Stimulated activated CD8-positive, alpha-beta memory T cell treated with anti-CD3 and anti-CD28 coated beads, Interleukin-7, amount 100 ng/mL, for 48 hours (primary cell): ENCODE data around the gene RAB25.
"Not testable (repeated sequence)": the region's sequence is repeated elsewhere in the genome, so short reads cannot be mapped to it uniquely, and the experiment has no call there.

Experiments used
- DNase-seq, 2 donors: peaks; one replicate each; pipeline ENCODE4 v3.0.0-alpha.2; 2020; ENCODE audit warnings: low read depth in 1 of 2; ENCODE audit errors: extremely low read depth in 1 of 2

The RAB25 gene

GRCh38 chr1:156054500-156055280 is 6.3 kb upstream of the RAB25 start, which contains the start of gene LAMTOR2:
TSS of gene LAMTOR2 (plus strand) at chr1:156054782. CDS start at chr1:156054890, 108 bp downstream.
- DNase-seq = peak; percentile 93 to 96

GRCh38 chr1:156055281-156056048 is 5.5 kb upstream of the RAB25 start:
- DNase-seq = no peak

- DNase-seq = no peak
These were observed 4.6 kb upstream of the RAB25 start for GRCh38 chr1:156056326-156056849.

DNA sequence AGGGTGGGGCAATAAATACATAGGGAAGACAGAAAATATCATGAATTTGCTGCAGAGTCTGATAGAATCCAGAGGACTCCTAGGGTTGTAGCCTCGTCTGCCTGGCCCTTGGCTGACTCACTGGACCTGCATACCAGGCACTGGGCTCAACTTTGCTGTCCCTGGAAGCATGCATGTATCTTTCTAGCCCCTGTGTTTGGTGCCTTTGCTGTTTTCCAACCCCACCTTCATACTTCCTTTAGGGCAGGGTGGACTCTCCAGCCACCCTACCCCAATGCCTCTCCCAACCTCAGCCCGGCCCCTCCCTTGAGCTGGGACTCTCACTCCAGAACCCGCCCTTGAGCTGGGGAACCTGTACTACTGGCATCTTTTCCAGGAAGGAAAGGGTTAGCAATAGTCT is 1.2 kb downstream of the RAB25 start:
- no peak for DNase-seq

- no peak for DNase-seq
These were observed 3.0 kb downstream of the RAB25 start for GRCh38 chr1:156063997-156064285.

DNA sequence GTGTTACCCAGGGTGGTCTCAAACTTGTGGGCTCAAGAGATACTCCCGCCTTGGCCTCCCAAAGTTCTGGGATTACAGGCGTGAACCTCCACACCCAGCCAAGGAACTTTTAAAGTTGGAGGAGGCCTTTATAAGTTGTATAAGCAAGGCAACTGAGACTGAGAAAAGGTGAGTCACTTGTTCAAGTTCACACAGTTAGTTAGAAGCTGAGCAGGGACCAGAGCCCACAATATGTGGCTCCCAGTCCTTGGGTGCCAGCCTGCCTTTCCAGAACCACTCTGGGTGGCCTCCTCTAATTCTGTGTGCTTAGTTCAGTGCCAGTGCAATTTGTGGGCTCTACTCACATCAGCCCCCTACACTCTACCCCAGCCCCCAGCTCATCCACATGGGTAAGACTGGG is 3.7 kb downstream of the RAB25 start:
- no peak for DNase-seq

DNA sequence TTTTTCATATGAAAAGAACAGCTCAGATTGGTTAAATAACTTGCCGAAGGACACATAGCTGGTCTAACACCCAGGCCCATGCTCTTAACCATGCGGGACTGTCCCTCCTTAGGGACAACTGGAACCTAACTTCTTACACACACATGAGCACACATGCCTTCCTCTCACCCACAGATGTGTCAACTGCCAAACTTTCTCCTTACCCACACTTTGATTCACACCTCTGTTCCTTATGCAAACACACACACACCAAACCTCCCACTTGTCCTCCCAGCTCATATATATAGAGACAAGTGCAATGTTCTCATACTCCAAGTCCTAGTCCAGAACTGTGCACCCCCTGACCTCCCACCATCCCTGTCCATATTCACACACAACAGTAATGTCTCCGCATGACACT is 4.3 kb downstream of the RAB25 start:
- DNase-seq = no peak

DNA sequence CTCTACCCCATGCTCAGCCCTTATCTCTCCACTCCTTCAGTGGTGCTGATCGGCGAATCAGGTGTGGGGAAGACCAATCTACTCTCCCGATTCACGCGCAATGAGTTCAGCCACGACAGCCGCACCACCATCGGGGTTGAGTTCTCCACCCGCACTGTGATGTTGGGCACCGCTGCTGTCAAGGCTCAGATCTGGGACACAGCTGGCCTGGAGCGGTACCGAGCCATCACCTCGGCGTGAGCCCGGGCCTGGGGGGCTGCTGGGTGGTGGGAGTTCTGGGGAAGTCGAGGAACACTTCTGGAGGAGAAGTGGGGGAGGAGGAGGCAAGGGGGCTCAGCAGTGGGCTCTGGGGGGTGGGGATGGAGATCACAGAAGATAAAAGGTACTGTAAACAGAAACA is 4.9 kb downstream of the RAB25 start:
- no peak for DNase-seq

GRCh38 chr1:156067262-156067661 is 6.3 kb downstream of the RAB25 start:
- no peak for DNase-seq

- DNase-seq = no peak
These were observed 8.8 kb downstream of the RAB25 start for GRCh38 chr1:156069490-156070455.

DNA sequence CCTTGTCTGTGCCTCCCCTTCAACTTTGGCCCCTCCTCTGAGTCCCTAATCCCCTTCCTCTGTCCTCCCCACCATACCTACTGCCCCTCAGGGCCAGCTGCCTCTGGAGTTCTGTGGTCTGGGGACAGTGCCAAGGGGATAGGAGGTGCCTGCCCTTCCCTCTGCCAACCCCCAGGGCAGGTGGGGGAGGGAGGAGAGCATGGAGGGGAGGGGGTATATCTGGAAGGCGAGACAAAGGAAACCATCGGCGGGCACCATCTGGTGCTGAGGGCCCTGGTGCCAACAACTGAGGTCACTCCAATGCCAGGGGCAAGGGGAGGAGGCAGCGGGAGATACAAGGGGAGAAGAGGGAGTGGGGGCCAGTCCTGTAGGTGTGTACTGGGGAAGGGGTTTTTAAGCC is 9.6 kb downstream of the RAB25 start:
- DNase-seq = no peak

DNA sequence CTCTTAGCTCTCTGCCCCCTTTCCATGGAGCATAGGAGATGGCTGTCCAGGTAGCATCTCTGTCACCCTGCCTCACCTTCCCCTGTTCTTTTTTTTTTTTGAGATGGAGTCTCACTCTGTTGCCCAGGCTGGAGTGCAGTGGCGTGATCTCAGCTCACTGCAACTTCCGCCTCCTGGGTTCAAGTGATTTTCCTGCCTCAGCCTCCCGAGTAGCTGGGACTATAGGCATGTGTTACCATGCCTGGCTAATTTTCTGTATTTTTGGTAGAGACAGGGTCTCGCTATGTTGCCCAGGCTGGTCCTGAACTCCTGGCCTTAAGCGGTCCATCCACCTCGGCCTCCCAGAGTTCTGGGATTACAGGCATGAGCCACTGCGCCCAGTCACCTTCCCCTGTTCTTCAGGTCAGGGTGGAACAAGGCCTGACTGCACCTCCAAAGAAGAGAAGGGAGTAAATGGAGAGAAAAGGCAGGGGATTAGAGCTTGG is 10.4 kb downstream of the RAB25 start:
- DNase-seq = not testable (repeated sequence)

DNA sequence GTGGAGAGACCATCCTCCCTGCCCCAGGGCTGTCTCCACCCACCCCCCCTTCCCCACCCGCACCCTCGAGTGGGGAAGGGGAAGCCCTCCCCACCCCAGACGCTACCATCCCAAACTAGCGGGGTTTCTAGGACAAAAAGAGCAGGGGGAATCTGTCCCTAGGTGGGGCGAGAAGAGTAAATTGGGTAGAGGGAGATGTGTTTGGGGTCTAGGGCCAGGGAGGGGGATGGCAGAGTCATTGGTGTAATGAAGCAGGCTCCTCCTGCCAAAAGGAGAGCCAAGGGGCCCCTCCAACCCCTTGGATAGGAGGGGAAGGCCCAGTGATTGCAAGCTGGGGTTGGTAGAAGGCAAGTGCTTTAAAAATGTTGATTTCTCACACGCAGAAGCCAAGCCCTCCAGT is 11.3 kb downstream of the RAB25 start:
- no peak for DNase-seq

DNA sequence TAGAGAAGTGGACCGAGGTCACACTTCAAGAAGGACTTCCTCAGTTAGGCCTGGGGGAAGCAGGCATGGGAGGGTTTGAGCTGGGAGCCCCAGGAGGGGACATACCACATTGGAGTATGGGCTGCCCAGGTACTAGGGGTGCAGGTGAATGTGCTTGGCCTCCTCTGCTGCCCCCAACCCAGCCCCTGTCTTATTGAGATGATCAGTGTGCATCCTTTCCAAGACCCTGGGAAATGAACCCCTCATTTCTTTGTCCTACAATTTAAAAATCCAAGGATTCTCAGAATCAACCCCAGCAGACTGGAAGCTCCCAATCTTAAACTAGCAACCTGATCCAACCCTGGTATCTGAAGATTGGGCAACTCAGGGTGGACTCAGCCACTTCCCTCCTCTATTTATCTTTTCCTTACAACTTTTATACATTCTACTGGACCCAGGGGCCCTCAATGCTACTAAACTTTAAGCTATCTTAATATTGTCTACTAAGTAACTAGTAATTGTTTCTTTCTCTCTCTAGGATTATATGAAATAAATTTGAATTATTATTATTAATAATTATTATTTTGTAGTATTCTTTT is 12.2 kb downstream of the RAB25 start:
- no peak for DNase-seq

DNA sequence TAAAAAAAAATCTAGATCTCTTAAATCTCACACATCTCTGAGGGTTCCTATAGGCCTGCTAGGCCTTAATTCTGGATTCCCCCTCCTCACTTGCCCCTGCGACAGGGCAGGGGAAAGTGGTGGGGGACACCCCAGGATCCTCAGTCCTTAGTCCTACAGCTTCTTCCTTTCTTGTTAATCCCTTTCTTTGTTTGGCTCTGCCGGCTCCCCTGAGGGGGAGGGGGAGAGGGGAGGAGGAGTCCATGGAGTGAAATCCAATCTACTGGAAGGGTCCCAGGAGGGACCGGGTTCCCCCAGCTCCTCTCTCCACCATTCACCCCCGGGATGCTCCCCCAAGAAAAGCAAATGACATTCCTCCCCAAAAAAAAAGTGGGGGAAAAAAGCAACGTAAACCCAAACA is 12.8 kb downstream of the RAB25 start:
- no peak for DNase-seq

DNA sequence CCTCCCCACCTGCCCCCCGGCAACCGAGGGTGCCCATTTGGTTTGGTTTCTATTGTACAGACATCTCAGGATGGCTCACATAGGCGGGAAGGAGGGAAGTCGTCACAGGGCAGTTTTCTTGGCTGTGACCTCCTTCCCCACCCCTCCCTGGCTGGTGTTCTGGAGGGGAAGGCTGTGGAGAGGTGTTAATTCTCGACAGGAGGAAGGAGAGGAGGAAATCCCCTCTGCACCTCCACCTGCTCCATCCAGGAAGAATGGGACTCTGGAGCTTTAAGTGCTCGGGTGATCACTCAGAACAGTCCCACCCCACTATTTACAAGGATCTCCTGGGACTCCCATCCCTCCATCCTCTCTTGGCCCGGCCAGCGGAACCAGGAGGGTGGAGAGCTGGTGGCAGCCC is 13.7 kb downstream of the RAB25 start:
- DNase-seq = no peak

- DNase-seq = no peak
These were observed 14.2 kb downstream of the RAB25 start for GRCh38 chr1:156075162-156075561.

- DNase-seq = no peak
These were observed 14.8 kb downstream of the RAB25 start for GRCh38 chr1:156075775-156076204.

DNA sequence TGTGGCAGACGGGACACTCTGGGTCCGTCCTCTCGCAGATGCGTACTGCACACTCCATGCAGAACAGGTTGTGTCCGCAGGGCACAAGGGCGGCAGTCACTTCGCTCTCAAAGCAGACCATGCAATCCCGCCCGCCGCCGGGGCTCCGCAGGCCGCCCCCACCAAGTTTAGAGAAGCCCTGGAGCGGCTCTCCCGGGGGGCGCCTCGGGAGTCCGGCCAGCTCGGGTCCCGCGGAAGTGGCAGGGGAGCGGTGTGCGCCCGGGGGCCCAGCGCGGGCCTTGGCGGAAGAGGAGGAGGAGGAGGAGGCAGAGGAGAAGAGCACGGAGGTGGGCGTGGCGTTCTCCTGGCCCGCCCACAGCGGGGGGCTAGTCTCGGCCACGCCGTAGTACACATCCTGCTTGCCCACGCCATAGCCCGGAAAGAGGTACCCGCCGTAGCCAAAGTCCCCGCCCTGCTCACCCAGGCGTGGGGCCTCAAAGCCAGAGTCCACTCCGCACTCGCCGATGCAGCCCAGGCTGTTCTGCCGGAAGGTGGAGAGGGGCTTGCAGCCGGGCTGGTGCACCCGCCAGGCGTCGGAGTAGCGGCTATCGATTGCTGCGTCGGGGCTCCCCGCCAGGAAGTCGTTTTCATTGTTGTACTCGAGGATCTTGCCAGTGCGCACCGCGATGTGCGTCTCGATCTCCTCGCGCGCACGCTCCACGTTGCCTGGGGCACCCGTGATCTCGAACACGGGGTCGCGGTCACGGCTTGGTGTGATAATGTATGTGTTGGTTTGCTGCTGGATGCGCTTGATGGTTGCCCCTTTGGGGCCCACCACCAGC is 15.9 kb downstream of the RAB25 start:
- peak in 1 of 2 donors; percentile 27 for DNase-seq

DNA sequence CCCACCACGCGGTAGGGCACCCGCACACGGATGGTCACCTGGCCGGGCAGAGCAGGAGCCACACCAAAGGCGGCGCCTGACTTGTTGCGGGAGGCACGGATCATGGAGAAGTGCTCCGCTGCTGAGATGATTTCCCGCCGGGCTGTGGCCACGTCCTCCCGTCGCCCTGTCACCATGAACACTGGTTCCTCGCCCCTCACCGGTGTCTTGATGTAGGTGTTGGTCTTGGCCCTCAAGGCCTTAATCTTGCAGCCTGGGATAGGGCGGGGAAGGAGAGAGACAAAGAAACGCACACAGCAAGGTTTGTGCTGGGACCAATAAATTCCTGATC is 16.4 kb downstream of the RAB25 start:
- no peak for DNase-seq
